K562 (cell line): ENCODE measurements around the gene ZNF668. TPM values are rescaled to one million over a fixed set of nuclear protein-coding genes. Genes with fewer than 3 reads are reported as not detected.

ENCODE experiments used
- ATAC-seq: fragments of 200-7000 bp; cut with Tn5 transposase; 3 replicates; pipeline ENCODE4 v1.9.1; 2020; ENCODE audit warnings: moderate library complexity
- BruUV-seq: library from RNA; stranded (reverse); fragments of 400-500 nt; replicated peaks from 2 replicates; lab custom pipeline; 2021; lab: Mats Ljungman, UMichigan
- CTCF ChIA-PET: fragments of 300-600 bp; formaldehyde crosslinking; extraction: SDS; loops from one replicate; lab custom pipeline; 2021; ENCODE audit warnings: low intra/inter-chr PET ratio; lab: Yijun Ruan, JAX
- POLR2A ChIA-PET: fragments of 300-600, 350-650 bp; sonication (Branson Sonifier 250); formaldehyde crosslinking; extraction: SDS; loops from one replicate; lab custom pipeline; 2021; ENCODE audit warnings: antibody characterized with exemption, inconsistent platforms; lab: Yijun Ruan, JAX
- DNase-seq, 4 experiments: peaks; one replicate each; pipeline versions ENCODE4 v3.0.0 to v3.0.0-alpha.2; 2011 to 2018; ENCODE audit warnings: low spot score in 3 of 4, mixed read lengths in 3 of 4; ENCODE audit errors: extremely low read depth in 1 of 4
- FAIRE-seq: peaks from 2 replicates; lab custom pipeline; 2011; peaks lifted over from hg19 to GRCh38; lab: Jason Lieb, UNC
- H2AFZ ChIP-seq: 2 replicates; pipeline ENCODE4 v1.6.0; 2011; ENCODE audit warnings: low read depth, low read length, control low read depth, inconsistent platforms
- H3K27ac ChIP-seq: fragments of 200-600 bp; 3 replicates; pipeline ENCODE4 v1.8.0; 2011; ENCODE audit warnings: low read depth, mild to moderate bottlenecking, control low read depth, inconsistent platforms, low read length, moderate library complexity, mixed read lengths; ENCODE audit errors: extremely low read depth
- H3K27me3 ChIP-seq, 2 experiments: fragments of 300-600 bp in 1 of 2; 2 replicates in 1 of 2; 3 replicates in 1 of 2; pipeline versions ENCODE4 v1.6.0 to v1.8.0; 2011; ENCODE audit warnings: inconsistent platforms in 2 of 2, low read length in 2 of 2, mild to moderate bottlenecking in 1 of 2, mixed read lengths in 1 of 2, moderate library complexity in 1 of 2; ENCODE audit not compliant: control insufficient read depth in 2 of 2, insufficient read depth in 2 of 2
- H3K36me3 ChIP-seq: fragments of 300-600 bp; 3 replicates; pipeline ENCODE4 v1.8.0; 2011; ENCODE audit warnings: mild to moderate bottlenecking, low read length, inconsistent platforms; ENCODE audit not compliant: control insufficient read depth, insufficient read depth
- H3K4me1 ChIP-seq, 2 experiments: fragments of 200-600 bp in 1 of 2; replicated peaks in 1 of 2; 2 replicates in 1 of 2; 3 replicates in 1 of 2; pipeline versions ENCODE4 v1.5.1 to v1.8.0; 2011; ENCODE audit warnings: inconsistent platforms in 2 of 2, low read length in 2 of 2, mild to moderate bottlenecking in 1 of 2, mixed read lengths in 1 of 2, moderate library complexity in 1 of 2; ENCODE audit not compliant: control insufficient read depth in 2 of 2, insufficient read depth in 2 of 2
- H3K4me2 ChIP-seq: 2 replicates; pipeline ENCODE4 v1.6.1; 2011; ENCODE audit warnings: low read length, control low read depth, inconsistent platforms, mixed read lengths; ENCODE audit not compliant: insufficient read depth
- H3K4me3 ChIP-seq: fragments of 200-600 bp; sonication (generic), shearing (Covaris generic); 2 replicates; pipeline ENCODE4 v1.5.1; 2016; ENCODE audit warnings: control low read depth, inconsistent platforms
- H3K79me2 ChIP-seq: fragments of 200-600 bp; 3 replicates; pipeline ENCODE4 v1.8.0; 2011; ENCODE audit warnings: low read length, inconsistent platforms; ENCODE audit not compliant: control insufficient read depth, insufficient read depth
- H3K9ac ChIP-seq, 2 experiments: 2 replicates each; pipeline versions ENCODE4 v1.6.0 to v1.6.1; 2011; ENCODE audit warnings: low read depth in 2 of 2, low read length in 2 of 2, control low read depth in 1 of 2, inconsistent platforms in 1 of 2, mild to moderate bottlenecking in 1 of 2, mixed read lengths in 1 of 2; ENCODE audit not compliant: insufficient read depth in 1 of 2
- H3K9me1 ChIP-seq: one replicate; pipeline ENCODE4 v1.6.0; 2011; ENCODE audit warnings: inconsistent platforms, mild to moderate bottlenecking, low read length, moderate library complexity; ENCODE audit not compliant: control insufficient read depth, insufficient read depth
- H3K9me3 ChIP-seq: replicated peaks from 2 replicates; pipeline ENCODE4 v1.5.1; 2011; ENCODE audit warnings: low read depth, low read length, inconsistent platforms; ENCODE audit not compliant: control insufficient read depth, insufficient read depth
- H4K20me1 ChIP-seq: replicated peaks from 2 replicates; pipeline ENCODE4 v1.6.1; 2011; ENCODE audit warnings: low read length, inconsistent platforms, mixed read lengths; ENCODE audit not compliant: control insufficient read depth, insufficient read depth
- ARNT ChIP-seq, 2 experiments: fragments of 450-650 bp; IDR thresholded peaks; 2 replicates each; pipeline ENCODE4 v1.6.1; 2016; ENCODE audit warnings: mild to moderate bottlenecking in 1 of 2
- BRCA1 ChIP-seq, 2 experiments: fragments of 450-650 bp in 1 of 2; sonication (generic) in 1 of 2; formaldehyde crosslinking in 1 of 2; IDR thresholded peaks; 2 replicates each; pipeline versions ENCODE4 v1.5.0 to v1.6.1; 2017 to 2020; ENCODE audit warnings: mild to moderate bottlenecking in 1 of 2, missing genetic modification reagents in 1 of 2
- JUND ChIP-seq, 2 experiments: IDR thresholded peaks; 2 replicates in 1 of 2; 3 replicates in 1 of 2; pipeline ENCODE4 v1.6.1; 2011; ENCODE audit warnings: borderline replicate concordance in 2 of 2, low read depth in 2 of 2, low read length in 2 of 2, improper control_type of control experiment in 1 of 2, missing biosample characterization in 1 of 2, missing genetic modification characterization in 1 of 2, missing genetic modification reagents in 1 of 2
- MCM2 ChIP-seq: fragments of 450-650 bp; IDR thresholded peaks from 2 replicates; pipeline ENCODE4 v1.6.1; 2017; ENCODE audit warnings: low read depth, mild to moderate bottlenecking
- NR2C1 ChIP-seq, 2 experiments: fragments of 450-650 bp; IDR thresholded peaks; 2 replicates each; pipeline ENCODE4 v1.6.1; 2017; ENCODE audit warnings: mild to moderate bottlenecking in 2 of 2, antibody characterized with exemption in 1 of 2, inconsistent platforms in 1 of 2, missing compliant biosample characterization in 1 of 2, missing genetic modification characterization in 1 of 2
- PCBP2 ChIP-seq: fragments of 200-400 bp; formaldehyde crosslinking; IDR thresholded peaks from 2 replicates; pipeline ENCODE4 v1.6.1; 2018; ENCODE audit warnings: low read length, low read depth, mild to moderate bottlenecking, moderate library complexity; ENCODE audit not compliant: poor library complexity, severe bottlenecking
- POLR3A ChIP-seq: IDR thresholded peaks from 2 replicates; pipeline ENCODE4 v1.6.1; 2011; ENCODE audit warnings: borderline replicate concordance, mild to moderate bottlenecking, moderate library complexity; ENCODE audit not compliant: insufficient read length, insufficient read depth; ENCODE audit errors: extremely low read depth
- RBM15 ChIP-seq: fragments of 200-400 bp; formaldehyde crosslinking; IDR thresholded peaks from 2 replicates; pipeline ENCODE4 v1.6.1; 2018; ENCODE audit warnings: mild to moderate bottlenecking, low read length, moderate library complexity; ENCODE audit not compliant: insufficient read depth
- SMAD2 ChIP-seq: fragments of 150-350 bp; IDR thresholded peaks from 2 replicates; pipeline ENCODE4 v1.6.1; 2014; ENCODE audit warnings: low read depth, mild to moderate bottlenecking, low read length
- TSHZ1 ChIP-seq: fragments of 250-450 bp; sonication (Bioruptor Pico); IDR thresholded peaks from 2 replicates; pipeline ENCODE4 v1.4.0; 2020; ENCODE audit warnings: mild to moderate bottlenecking, moderate library complexity
- ZNF232 ChIP-seq: sonication (generic); formaldehyde crosslinking; IDR thresholded peaks from 2 replicates; pipeline ENCODE4 v1.8.0; 2022; ENCODE audit warnings: mild to moderate bottlenecking, missing genetic modification reagents
- WGBS: fragments of 100-300 bp; shearing (Covaris generic); methylation state at CpG from one replicate; pipeline ENCODE4 v1.1.6; 2016; ENCODE audit warnings: low coverage, mixed read lengths; ENCODE audit not compliant: insufficient coverage; ENCODE audit errors: missing lambda C conversion rate; 5-methylcytosine and 5-hydroxymethylcytosine counted together
- in situ Hi-C: fragments of 300-500 bp; cut with MboI; formaldehyde crosslinking; loops from 4 replicates; pipeline ENCODE4 v1.15.0; 2018; ENCODE audit warnings: inconsistent platforms, mixed read lengths
- intact Hi-C: fragments of 100-400 bp; cut with micrococcal nuclease; formaldehyde crosslinking; loops from 2 replicates; pipeline ENCODE4 v1.14.2; 2022
- polyA plus RNA-seq, 8 experiments: library from polyadenylated mRNA; depleted of rRNA in 4 of 8; stranded (reverse) in 5 of 8; unstranded in 3 of 8; fragments of >200 nt; fragmentation: Nextera tagmentation in 2 of 8; fragmentation: Illumina TruSeq in 1 of 8; extraction: Ambion mirVana in 2 of 8; extraction: Trizol in 1 of 8; gene quantifications; 2 replicates each; pipeline versions ENCODE4 v1.2.1 to v1.2.3, GENCODE V29; 2011 to 2014; ENCODE audit warnings: inconsistent platforms in 1 of 8, missing spikeins in 1 of 8
- total RNA-seq, 7 experiments: library from RNA; depleted of rRNA in 6 of 7; stranded (reverse); fragments of >200 nt in 6 of 7; fragmentation: Illumina TruSeq in 2 of 7; extraction: Trizol in 2 of 7; gene quantifications; 2 replicates each; pipeline versions ENCODE4 v1.2.1 to v1.2.3, GENCODE V29; 2011 to 2021; ENCODE audit warnings: low replicate concordance in 1 of 7
- TF ChIP-seq, protein P1 (sequence below): fragments of 250-450 bp; sonication (Bioruptor Pico); IDR thresholded peaks from 2 replicates; pipeline ENCODE4 v1.8.0; 2021; ENCODE audit warnings: mild to moderate bottlenecking, moderate library complexity
- TF ChIP-seq, protein P2 (sequence below): fragments of 450-650 bp; IDR thresholded peaks from 2 replicates; pipeline ENCODE4 v1.6.1; 2018; ENCODE audit warnings: mild to moderate bottlenecking, low read depth; ENCODE audit not compliant: partially characterized antibody
- TF ChIP-seq, protein P3 (sequence below): fragments of 250-450 bp; sonication (Bioruptor Pico); IDR thresholded peaks from 2 replicates; pipeline ENCODE4 v1.8.0; 2022; ENCODE audit warnings: moderate library complexity, mild to moderate bottlenecking, inconsistent platforms

The ZNF668 gene
- total and polyA plus RNA-seq, 9 of the 15 experiments (the other 6 are each of a cell fraction or from before 2014, with no cell fraction given): 0.04 to 15.3 (median 3.8) TPM; not detected in 1

DNA sequence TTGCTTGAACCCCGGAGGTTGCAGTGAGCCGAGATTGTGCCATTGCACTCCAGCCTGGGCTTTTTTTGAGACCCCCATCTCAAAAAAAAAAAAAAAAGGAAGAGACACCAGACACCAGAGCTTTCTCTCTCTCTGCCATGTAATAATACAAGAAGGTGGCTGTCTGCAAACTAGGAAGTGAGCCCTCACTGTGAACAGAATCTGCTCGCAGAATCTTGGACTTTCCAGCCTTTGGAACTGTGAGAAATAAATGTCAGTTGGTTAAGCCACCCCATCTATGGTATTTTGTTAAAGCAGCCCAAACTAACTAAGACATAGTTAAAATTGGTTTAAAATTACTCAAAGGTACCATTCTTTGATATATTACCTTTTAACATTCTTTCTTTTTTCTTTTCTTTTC, 53.5 kb downstream of the ZNF668 start:
- Histone ChIP-seq H3K79me2 (no peaks in the 10 kb centered on the region), H2AFZ (no peak overlapping the region), H3K27ac (no peak overlapping the region)
- FAIRE-seq: no peak
- no peak for DNase-seq
- CTCF ChIA-PET: no interaction called here
- in situ Hi-C loops: no loop called here
- TF ChIP-seq POLR3A (no peak), JUND (IDR thresholded peaks at IDR 0.05; ENCODE audit: borderline replicate concordance, low read depth, low read length) (no peak), JUND (tag; IDR thresholded peaks at IDR 0.05; ENCODE audit: borderline replicate concordance, low read depth, low read length) (no peak), TSHZ1 (CRISPR knock-in tag) (no peak), ARNT (IDR thresholded peaks at IDR 0.05) (no peak), SMAD2 (no peak), PCBP2 (no peak), ZNF232 (CRISPR knock-in tag) (no peak), NR2C1 (IDR thresholded peaks at IDR 0.05) (no peak), NR2C1 (tag; IDR thresholded peaks at IDR 0.05) (no peak), BRCA1 (IDR thresholded peaks at IDR 0.05) (no peak), BRCA1 (CRISPR knock-in tag; IDR thresholded peaks at IDR 0.05) (no peak), RBM15 (no peak), MCM2 (no peak)
- TF ChIP-seq, protein P1, sequence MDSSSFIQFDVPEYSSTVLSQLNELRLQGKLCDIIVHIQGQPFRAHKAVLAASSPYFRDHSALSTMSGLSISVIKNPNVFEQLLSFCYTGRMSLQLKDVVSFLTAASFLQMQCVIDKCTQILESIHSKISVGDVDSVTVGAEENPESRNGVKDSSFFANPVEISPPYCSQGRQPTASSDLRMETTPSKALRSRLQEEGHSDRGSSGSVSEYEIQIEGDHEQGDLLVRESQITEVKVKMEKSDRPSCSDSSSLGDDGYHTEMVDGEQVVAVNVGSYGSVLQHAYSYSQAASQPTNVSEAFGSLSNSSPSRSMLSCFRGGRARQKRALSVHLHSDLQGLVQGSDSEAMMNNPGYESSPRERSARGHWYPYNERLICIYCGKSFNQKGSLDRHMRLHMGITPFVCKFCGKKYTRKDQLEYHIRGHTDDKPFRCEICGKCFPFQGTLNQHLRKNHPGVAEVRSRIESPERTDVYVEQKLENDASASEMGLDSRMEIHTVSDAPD (CRISPR knock-in tag): no peak
- TF ChIP-seq, protein P2, sequence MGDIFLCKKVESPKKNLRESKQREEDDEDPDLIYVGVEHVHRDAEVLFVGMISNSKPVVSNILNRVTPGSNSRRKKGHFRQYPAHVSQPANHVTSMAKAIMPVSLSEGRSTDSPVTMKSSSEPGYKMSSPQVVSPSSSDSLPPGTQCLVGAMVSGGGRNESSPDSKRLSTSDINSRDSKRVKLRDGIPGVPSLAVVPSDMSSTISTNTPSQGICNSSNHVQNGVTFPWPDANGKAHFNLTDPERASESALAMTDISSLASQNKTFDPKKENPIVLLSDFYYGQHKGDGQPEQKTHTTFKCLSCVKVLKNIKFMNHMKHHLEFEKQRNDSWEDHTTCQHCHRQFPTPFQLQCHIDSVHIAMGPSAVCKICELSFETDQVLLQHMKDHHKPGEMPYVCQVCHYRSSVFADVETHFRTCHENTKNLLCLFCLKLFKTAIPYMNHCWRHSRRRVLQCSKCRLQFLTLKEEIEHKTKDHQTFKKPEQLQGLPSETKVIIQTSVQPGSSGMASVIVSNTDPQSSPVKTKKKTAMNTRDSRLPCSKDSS: no peak
- TF ChIP-seq, protein P3, sequence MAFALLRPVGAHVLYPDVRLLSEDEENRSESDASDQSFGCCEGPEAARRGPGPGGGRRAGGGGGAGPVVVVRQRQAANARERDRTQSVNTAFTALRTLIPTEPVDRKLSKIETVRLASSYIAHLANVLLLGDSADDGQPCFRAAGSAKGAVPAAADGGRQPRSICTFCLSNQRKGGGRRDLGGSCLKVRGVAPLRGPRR (CRISPR knock-in tag): no peak
- TF ChIP-seq, all 486 proteins: peak for 0
- no TSS peak for BruUV-seq
- intact Hi-C loops: no loop called here
- WGBS: 19% methylated on average over 3 of the region's 3 CpGs
- Histone ChIP-seq H3K9ac (no peak overlapping the region), H3K9me1 (no peaks in the 10 kb centered on the region), H3K9me3 (no peaks in the 10 kb centered on the region), H3K36me3 (no peaks in the 10 kb centered on the region), H3K4me2 (no peak overlapping the region), H3K4me3 (no peak overlapping the region), H3K4me1 (peaks cover 6 to 14% of the 10 kb centered on the region in 2 experiments; a peak in 3 of 5 replicates), H4K20me1 (no peaks in the 10 kb centered on the region), H3K27me3 (no peaks in the 10 kb centered on the region)
- POLR2A ChIA-PET: interaction anchor here (1.1 kb wide), 1 partner anchor 16 kb away, joined by 4 read pairs; no protein-coding TSS in a partner anchor
- no peak for ATAC-seq
